Left ventricle myocardium superior (tissue), 1 donor: ENCODE results near the gene GAB1. TPM values are rescaled to one million over a fixed set of nuclear protein-coding genes. Genes with fewer than 3 reads are reported as not detected.

Experiments
- ATAC-seq: fragments of 200-7000 bp; cut with Tn5 transposase; one replicate; pipeline ENCODE4 v1.9.1; 2020; ENCODE audit warnings: mild to moderate bottlenecking, moderate library complexity
- DNase-seq: peaks from one replicate; pipeline ENCODE4 v3.0.0-alpha.2; 2020
- intact Hi-C: fragments of 100-400 bp; cut with micrococcal nuclease; formaldehyde crosslinking; loops from one replicate; pipeline ENCODE4 v1.11.0; 2022
- microRNA-seq: library from miRNA; unstranded; fragments of <30 nt; microRNA quantifications from one replicate; pipeline ENCODE4 v1.2.0, GENCODE V29; 2020; ENCODE audit warnings: borderline number of aligned reads
- total RNA-seq: library from RNA; stranded (reverse); fragmentation: NEBNext Ultra II Directional; extraction: Animal tissue kit (Norgen Biotek cat#: 25700); gene quantifications from one replicate; pipeline ENCODE4 v1.2.1, GENCODE V29; 2021
- donor health status: DM: no; HTN: yes; CAD: no; lungs with severe emphysema.

Gene GAB1
- total RNA-seq, 1 donor from 2014 or later, result 90.7 TPM

- intact Hi-C loops, result no loop called here
- peak; percentile 95 for ATAC-seq
- DNase-seq, result peak; percentile 98
These were observed 176.9 kb downstream of the GAB1 start, which contains the start of gene SMARCA5 for GRCh38 chr4:143513314-143514168. TSS of gene SMARCA5 (plus strand) at chr4:143513702. CDS start at chr4:143513925, 223 bp downstream.

GRCh38 chr4:143514169-143514495 lies 177.5 kb downstream of the GAB1 start:
- ATAC-seq (no peak), DNase-seq (no peak)
- intact Hi-C loops, result no loop called here

GRCh38 chr4:143514497-143514896 lies 177.8 kb downstream of the GAB1 start:
- intact Hi-C loops, result no loop called here
- DNase-seq, result peak; percentile 54
- ATAC-seq, result peak; percentile 46

- DNase-seq (no peak), ATAC-seq (no peak)
- intact Hi-C loops, result no loop called here
These were observed 178.2 kb downstream of the GAB1 start for GRCh38 chr4:143514901-143515300.

- no peak for DNase-seq
- intact Hi-C loops, result no loop called here
- no peak for ATAC-seq
These were observed 179.2 kb downstream of the GAB1 start for GRCh38 chr4:143515905-143516304.

- no peak for DNase-seq
- intact Hi-C loops, result no loop called here
- ATAC-seq, result no peak
These were observed 181.1 kb downstream of the GAB1 start for GRCh38 chr4:143517764-143518163.

Small RNA genes within 50 kb of the gene (microRNA-seq; reads per million reads assigned to microRNA genes)
- gene MIR3139, result not detected

Other genes starting within 250 kb of the GAB1 start
- gene USP38, start 152.0 kb upstream of the GAB1 start, total RNA-seq, result 19.4 TPM
- 31.1 TPM for gene SMARCA5, start 176.8 kb downstream of the GAB1 start, total RNA-seq